DMS 273 (cell line): ENCODE measurements around the gene NRL.
A peak's percentile ranks its signal among the peaks of the same experiment; 100 is the strongest.
"Not testable (repeated sequence)": the region's sequence is repeated elsewhere in the genome, so short reads cannot be mapped to it uniquely, and the experiment has no call there.

ENCODE experiments used
- DNase-seq: peaks from one replicate; lab custom pipeline; 2025; ENCODE audit not compliant: unreplicated experiment; lab: John Stamatoyannopoulos, UW

Gene NRL

GRCh38 chr14:24054646-24055045, 60.1 kb downstream of the NRL start:
- DNase-seq = no peak

GRCh38 chr14:24054324-24054641, 60.5 kb downstream of the NRL start:
- DNase-seq = no peak

- DNase-seq = no peak
These were observed 61.0 kb downstream of the NRL start for GRCh38 chr14:24053548-24054323.

- DNase-seq = no peak
These were observed 61.8 kb downstream of the NRL start for GRCh38 chr14:24052656-24053547.

- peak; percentile 87 for DNase-seq
These were observed 62.7 kb downstream of the NRL start, which contains the start of gene CARMIL3 for GRCh38 chr14:24051789-24052655. Gene CARMIL3 (plus strand): TSS chr14:24052009. CDS start chr14:24052154, 145 bp downstream.

- DNase-seq = no peak
These were observed 63.5 kb downstream of the NRL start for GRCh38 chr14:24051176-24051788.

GRCh38 chr14:24050753-24051152, 64.0 kb downstream of the NRL start:
- not testable (repeated sequence) for DNase-seq

- DNase-seq = not testable (repeated sequence)
These were observed 65.7 kb downstream of the NRL start for GRCh38 chr14:24049002-24049401.

GRCh38 chr14:24042746-24043145, 72.0 kb downstream of the NRL start:
- peak; percentile 59 for DNase-seq

- DNase-seq = no peak
These were observed 74.1 kb downstream of the NRL start for GRCh38 chr14:24040692-24041091.

GRCh38 chr14:24038686-24039085, 76.1 kb downstream of the NRL start:
- DNase-seq = no peak

GRCh38 chr14:24037658-24038037, 77.1 kb downstream of the NRL start:
- DNase-seq = peak; percentile 10

GRCh38 chr14:24036963-24037657, 77.6 kb downstream of the NRL start:
- not testable (repeated sequence) for DNase-seq

- peak; percentile 91 for DNase-seq
These were observed 78.4 kb downstream of the NRL start for GRCh38 chr14:24036169-24036962.

GRCh38 chr14:24035769-24036168, 79.0 kb downstream of the NRL start:
- DNase-seq = not testable (repeated sequence)

- DNase-seq = peak; percentile 12
These were observed 81.9 kb downstream of the NRL start for GRCh38 chr14:24032727-24033418.

GRCh38 chr14:24031331-24031730, 83.4 kb downstream of the NRL start:
- not testable (repeated sequence) for DNase-seq

GRCh38 chr14:24029687-24030086, 85.1 kb downstream of the NRL start:
- DNase-seq = not testable (repeated sequence)
